ENCODE results near the gene STAT5A.
"Not testable (repeated sequence)": the region's sequence is repeated elsewhere in the genome, so short reads cannot be mapped to it uniquely, and the experiment has no call there.

STAT5A gene

GRCh38 chr17:42308446-42308845, 20.1 kb downstream of the STAT5A start:
- no peak for DNase-seq

GRCh38 chr17:42309142-42309541, 20.8 kb downstream of the STAT5A start:
- DNase-seq: no peak

DNA sequence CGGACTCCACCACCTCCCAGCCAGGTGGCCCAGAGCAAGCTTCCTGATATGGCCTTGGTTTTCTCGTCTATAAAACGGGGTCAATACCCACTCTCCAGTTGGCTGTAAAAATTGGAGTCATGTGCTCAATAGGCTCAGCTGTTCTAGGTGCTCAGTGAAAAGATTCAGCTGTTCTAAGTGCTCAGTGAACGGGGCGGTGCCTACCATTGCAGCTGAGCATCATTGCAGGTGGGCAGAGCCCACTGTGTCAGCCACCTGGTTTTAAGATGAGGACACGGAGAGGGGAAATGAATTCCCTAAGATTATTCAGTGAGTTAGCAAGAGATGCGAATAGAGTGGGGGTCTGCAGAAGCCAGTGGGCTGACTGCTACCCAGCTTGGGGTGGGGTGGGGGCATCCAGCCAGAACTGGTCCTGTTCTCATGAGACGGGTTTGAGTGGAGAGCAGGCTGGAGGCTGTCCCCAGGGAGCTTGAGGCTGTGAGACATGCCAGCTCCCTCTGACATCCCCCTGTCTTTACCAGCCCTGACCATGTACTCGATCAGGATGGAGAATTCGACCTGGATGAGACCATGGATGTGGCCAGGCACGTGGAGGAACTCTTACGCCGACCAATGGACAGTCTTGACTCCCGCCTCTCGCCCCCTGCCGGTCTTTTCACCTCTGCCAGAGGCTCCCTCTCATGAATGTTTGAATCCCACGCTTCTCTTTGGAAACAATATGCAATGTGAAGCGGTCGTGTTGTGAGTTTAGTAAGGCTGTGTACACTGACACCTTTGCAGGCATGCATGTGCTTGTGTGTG, 21.9 kb downstream of the STAT5A start:
- no peak for DNase-seq

DNA sequence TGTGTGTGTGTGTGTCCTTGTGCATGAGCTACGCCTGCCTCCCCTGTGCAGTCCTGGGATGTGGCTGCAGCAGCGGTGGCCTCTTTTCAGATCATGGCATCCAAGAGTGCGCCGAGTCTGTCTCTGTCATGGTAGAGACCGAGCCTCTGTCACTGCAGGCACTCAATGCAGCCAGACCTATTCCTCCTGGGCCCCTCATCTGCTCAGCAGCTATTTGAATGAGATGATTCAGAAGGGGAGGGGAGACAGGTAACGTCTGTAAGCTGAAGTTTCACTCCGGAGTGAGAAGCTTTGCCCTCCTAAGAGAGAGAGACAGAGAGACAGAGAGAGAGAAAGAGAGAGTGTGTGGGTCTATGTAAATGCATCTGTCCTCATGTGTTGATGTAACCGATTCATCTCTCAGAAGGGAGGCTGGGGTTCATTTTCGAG, 22.5 kb downstream of the STAT5A start:
- DNase-seq: no peak

DNA sequence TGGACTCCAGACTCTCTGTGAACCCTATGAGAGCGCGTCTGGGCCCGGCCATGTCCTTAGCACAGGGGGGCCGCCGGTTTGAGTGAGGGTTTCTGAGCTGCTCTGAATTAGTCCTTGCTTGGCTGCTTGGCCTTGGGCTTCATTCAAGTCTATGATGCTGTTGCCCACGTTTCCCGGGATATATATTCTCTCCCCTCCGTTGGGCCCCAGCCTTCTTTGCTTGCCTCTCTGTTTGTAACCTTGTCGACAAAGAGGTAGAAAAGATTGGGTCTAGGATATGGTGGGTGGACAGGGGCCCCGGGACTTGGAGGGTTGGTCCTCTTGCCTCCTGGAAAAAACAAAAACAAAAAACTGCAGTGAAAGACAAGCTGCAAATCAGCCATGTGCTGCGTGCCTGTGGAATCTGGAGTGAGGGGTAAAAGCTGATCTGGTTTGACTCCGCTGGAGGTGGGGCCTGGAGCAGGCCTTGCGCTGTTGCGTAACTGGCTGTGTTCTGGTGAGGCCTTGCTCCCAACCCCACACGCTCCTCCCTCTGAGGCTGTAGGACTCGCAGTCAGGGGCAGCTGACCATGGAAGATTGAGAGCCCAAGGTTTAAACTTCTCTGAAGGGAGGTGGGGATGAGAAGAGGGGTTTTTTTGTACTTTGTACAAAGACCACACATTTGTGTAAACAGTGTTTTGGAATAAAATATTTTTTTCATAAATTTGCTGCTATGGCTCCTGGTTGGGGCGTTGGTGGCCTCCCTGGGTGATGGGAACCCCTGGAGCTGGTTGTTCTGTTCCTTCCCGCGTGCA, 23.1 kb downstream of the STAT5A start:
- DNase-seq: peak; percentile 83

GRCh38 chr17:42312035-42312284, 23.7 kb downstream of the STAT5A start:
- DNase-seq: no peak

GRCh38 chr17:42312285-42313130, 24.2 kb downstream of the STAT5A start:
- DNase-seq: peak; percentile 82

DNA sequence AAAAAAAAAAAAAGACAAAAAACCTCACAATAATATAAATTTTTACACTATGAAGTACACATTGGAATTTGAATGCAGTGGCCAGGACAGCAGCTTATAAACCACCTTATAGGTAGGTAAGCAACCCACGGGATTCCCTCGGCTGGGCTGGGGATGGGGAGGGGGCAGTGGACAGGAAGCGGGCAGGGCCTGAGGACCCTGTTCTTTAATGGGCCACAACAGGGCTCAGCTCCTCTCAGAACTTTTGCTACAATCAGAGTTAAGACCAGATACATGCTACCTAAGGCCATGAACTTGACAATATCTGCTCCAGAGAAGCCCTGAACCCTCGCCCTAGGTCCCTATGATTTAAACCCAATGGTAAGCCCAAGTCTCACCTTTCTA, 25.1 kb downstream of the STAT5A start:
- DNase-seq: no peak

DNA sequence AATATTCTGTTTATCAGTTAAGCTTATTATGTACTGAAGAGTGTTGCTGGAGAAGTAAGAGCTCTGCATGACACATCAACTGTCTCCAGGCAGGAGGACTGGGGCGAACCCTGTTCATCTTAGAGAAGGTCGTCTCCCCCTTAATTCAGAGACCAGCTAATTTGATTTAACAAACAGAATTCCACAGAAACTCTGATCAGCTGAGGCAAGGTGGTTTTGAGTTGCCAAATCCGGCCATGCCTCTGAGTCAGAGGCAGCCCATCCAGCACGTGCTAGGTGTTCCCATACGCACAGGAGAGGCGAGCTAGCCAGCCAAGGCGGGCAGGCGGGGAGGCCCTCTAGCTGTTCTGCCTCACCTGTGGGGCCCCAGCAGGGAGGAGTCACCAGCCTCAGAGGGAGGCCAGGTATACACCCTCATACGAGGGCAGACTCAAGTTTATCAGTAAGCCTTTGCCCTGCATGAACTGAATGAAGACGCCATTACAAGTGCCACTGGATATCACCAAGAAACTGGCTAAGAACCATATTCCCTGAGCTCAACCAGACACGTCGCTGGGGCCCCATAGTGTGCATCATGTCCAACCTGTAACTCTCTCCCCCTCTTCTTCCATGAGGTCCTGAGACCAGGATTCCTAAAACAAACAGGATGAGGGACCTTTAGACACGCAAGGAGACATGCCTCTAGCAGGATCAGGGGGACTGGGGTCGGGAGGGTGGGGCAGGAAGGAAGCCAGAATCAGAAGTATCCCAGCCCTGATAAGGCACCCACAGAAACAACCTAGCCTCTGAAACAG, 25.7 kb downstream of the STAT5A start:
- no peak for DNase-seq

- DNase-seq: no peak
These were observed 27.3 kb downstream of the STAT5A start for GRCh38 chr17:42315402-42316156.

DNA sequence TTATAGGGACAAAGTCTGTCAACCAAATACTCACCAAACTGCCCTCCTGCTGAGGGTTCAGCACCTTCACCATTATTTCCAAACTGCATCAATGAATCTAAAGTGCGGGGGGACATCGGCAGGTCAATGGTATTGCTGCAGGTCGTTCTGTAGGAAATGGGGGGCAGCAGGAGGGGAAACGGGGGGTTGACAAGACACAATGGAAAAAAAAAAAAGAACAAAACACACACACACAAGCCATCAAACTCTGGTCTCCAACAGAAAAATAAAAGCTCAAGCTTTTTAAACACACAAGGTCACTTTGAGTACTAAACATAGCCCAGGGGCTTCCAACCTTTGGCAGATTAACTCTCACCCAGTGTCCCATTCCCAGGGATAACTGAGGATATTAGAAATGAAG, 28.5 kb downstream of the STAT5A start:
- no peak for DNase-seq

DNA sequence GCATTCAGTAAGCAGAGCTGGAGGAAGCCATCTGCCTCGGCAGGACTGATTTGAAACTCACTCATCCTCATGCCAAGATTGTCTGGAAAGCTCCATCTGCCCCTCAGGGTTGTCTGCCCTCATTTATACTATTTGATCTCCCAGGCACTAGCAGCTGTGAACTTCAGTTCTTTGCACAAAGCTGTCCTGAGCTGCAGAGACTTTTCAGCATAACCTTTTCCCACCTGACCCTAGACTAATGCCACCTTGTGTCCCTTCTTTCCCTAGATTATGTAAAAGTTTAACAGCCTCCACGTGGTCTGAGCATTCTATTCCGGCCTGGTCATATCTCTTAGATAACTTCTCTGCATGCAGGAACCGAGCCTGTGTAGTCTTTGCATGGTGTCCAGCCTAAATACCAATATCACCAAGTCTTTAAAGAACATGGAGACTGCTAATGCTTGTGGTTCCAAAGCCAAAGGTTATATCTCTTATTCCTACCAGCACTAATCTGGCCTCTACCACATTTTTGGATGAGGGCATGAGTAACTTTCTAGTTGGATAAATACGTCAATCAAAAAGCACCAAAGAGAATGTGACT, 29.1 kb downstream of the STAT5A start:
- no peak for DNase-seq

- DNase-seq: not testable (repeated sequence)
These were observed 29.7 kb downstream of the STAT5A start for GRCh38 chr17:42317967-42318366.

GRCh38 chr17:42321555-42321954, 33.3 kb downstream of the STAT5A start:
- no peak for DNase-seq

DNA sequence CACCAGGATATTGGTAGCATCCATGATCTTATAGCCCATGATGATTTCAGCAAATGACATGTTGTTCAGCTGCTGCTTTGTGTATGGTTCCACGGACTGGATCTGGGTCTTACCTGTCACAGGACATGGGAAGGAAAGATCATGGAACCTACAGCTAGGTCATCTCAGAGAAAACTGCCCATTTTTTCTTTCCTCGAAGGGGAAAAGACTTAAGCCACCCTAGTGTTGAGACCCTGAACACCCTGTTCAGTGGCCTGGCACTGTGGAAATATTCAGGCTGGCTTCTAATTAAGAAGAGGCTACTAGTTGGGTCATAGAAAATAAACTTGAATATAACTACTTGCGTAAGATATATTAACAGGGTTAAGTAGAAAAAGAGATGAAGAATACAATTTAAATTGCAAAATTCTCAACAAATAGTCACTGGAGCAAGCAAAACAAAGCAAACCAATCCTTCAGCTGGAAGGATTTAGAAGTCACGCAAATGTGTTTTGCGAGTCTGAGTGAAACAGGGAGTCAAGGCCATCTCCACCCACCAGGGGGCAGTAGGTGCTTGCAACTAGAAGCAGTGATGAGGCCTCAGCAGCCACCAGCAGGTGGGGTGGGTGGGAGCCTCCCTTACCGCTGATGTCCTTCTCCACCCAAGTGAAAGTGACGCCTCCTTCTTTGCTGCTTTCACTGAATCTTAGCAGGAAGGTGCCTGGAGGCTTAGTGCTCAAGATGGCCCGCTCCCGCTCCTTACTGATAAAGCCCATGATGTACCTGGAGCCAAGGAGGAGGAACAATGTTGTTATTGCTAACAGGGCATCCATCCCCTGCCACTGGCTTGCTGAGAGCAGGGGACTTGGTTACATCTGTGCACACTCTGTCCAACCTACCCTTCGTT, 34.3 kb downstream of the STAT5A start:
- peak; percentile 92 for DNase-seq

DNA sequence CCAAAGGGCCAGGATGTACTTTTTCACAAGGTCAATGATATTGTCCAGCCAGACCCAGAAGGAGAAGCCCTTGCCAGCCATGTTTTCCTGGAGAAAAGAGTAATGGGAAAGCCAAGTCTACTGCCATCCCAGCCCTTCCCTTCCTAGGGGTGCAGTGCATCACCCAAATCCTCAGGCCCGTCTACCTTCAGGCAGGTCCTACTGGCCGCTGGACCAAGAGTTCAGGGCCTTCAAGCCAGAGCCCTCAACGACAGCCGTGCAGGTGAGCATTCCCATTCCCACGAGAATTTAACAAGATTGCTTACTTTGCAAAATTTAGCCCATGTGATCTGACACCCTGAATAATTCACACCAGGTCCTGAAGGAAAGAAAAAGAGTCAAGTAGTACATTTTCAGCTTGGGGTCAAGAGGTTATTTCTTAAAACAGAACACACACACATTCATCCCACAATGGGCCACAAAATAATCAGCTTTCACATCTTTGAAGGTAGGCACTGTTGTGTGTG, 35.0 kb downstream of the STAT5A start:
- DNase-seq: no peak

GRCh38 chr17:42325026-42325425, 36.7 kb downstream of the STAT5A start:
- peak; percentile 62 for DNase-seq

GRCh38 chr17:42329025-42329976, 41.0 kb downstream of the STAT5A start:
- peak; percentile 47 for DNase-seq

DNA sequence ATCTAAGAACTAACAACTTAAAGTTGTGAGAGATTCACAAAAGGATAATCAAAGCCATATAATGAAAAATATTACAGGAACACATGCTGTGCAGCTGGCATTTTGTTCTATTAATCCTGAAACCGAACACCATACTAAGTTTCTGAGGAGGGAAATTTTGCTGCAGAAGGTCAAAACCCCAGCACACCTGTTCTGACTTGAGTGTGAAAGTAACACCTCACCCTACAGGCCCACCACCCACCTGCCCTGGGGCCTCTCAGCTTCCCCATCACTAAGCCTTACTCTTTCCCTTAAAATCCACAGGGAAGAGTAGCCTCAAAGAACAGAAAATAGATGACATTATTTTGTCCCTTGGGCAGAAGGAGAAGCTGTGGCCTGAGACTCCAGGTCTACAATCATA, 44.8 kb downstream of the STAT5A start:
- no peak for DNase-seq

Data from fibroblast of skin of scalp (primary cell).